ENCODE results near the gene DOK5.

DOK5 gene

GRCh38 chr20:54633374-54634355, 158.3 kb downstream of the DOK5 start:
- DNase-seq (ENCODE audit: low read depth) = no peak
- no peak for TF ChIP-seq CTCF (IDR thresholded peaks at IDR 0.05; ENCODE audit: low read length, missing control alignments)
- H3K4me3 ChIP-seq (replicated peaks; ENCODE audit: low read depth, low read length) = no peak overlapping the region

DNA sequence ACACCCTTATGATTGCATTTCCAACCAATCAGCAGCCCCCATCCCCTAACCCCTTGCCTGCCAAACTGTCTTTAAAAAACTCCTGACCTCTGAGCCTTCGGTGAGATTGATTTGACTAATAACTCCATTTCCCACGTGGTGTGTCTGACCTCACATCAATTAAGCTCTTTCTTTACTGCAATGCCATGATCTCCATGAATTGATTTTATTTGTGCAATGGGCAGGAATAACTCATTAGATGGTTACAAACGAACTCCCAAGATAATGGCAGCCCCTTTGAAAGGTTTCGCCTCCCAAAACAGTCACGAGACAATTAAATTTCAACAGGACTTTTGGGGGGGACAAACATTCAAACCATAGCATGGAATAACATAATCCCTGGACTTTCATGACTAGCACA, 161.2 kb downstream of the DOK5 start:
- TF ChIP-seq CTCF (IDR thresholded peaks at IDR 0.05; ENCODE audit: low read length, missing control alignments) = no peak
- no peak overlapping the region for H3K4me3 ChIP-seq (replicated peaks; ENCODE audit: low read depth, low read length)
- DNase-seq (ENCODE audit: low read depth) = no peak

- TF ChIP-seq CTCF (IDR thresholded peaks at IDR 0.05; ENCODE audit: low read length, missing control alignments) = no peak
- no peak overlapping the region for H3K4me3 ChIP-seq (replicated peaks; ENCODE audit: low read depth, low read length)
- DNase-seq (ENCODE audit: low read depth) = no peak
Observed at GRCh38 chr20:54639941-54640340, 164.5 kb downstream of the DOK5 start.

DNA sequence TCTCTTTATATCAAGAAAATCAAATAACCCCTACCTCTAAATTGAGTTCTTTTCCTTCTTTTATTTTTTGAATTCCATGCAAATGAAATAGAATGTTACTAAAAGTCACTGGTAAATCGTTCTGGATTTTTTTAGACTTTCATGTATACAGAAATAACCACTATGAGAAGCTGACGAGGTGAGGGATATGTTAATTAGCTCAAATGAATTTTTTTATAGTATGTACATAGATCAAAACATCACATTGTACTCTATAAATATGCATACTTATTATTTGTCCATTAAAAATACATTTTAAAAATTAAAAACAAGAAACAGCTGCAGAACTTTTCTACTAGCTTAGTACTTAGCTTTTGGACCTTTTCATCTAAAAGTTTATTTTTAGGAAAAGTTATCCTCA, 165.4 kb downstream of the DOK5 start:
- no peak for DNase-seq (ENCODE audit: low read depth)
- H3K4me3 ChIP-seq (replicated peaks; ENCODE audit: low read depth, low read length) = no peak overlapping the region
- TF ChIP-seq CTCF (IDR thresholded peaks at IDR 0.05; ENCODE audit: low read length, missing control alignments) = no peak

- no peak overlapping the region for H3K4me3 ChIP-seq (replicated peaks; ENCODE audit: low read depth, low read length)
- TF ChIP-seq CTCF (IDR thresholded peaks at IDR 0.05; ENCODE audit: low read length, missing control alignments) = no peak
- DNase-seq (ENCODE audit: low read depth) = no peak
Observed at GRCh38 chr20:54642864-54643667, 167.7 kb downstream of the DOK5 start.

GRCh38 chr20:54643761-54644160, 168.4 kb downstream of the DOK5 start:
- peak; percentile 78 for DNase-seq (ENCODE audit: low read depth)
- TF ChIP-seq CTCF (IDR thresholded peaks at IDR 0.05; ENCODE audit: low read length, missing control alignments) = no peak
- no peak overlapping the region for H3K4me3 ChIP-seq (replicated peaks; ENCODE audit: low read depth, low read length)
